Ishikawa (cell line): ENCODE data around the gene SOBP.

Experiments
- EGR1 ChIP-seq: IDR thresholded peaks from 2 replicates; pipeline ENCODE4 v1.6.1; 2012
- EP300 ChIP-seq: IDR thresholded peaks from 2 replicates; pipeline ENCODE4 v1.6.1; 2012; ENCODE audit warnings: borderline replicate concordance
- FOXM1 ChIP-seq: IDR thresholded peaks from 2 replicates; pipeline ENCODE4 v1.6.1; 2012; ENCODE audit warnings: low read depth, borderline replicate concordance
- NFIC ChIP-seq: IDR thresholded peaks from 2 replicates; pipeline ENCODE4 v1.6.1; 2012
- TAF1 ChIP-seq: IDR thresholded peaks from 2 replicates; pipeline ENCODE4 v1.6.1; 2012; ENCODE audit warnings: low read depth, mild to moderate bottlenecking
- YY1 ChIP-seq: IDR thresholded peaks from 2 replicates; pipeline ENCODE4 v1.6.1; 2012; ENCODE audit warnings: low read depth
- TF ChIP-seq, protein P1 (sequence below): IDR thresholded peaks from 2 replicates; pipeline ENCODE4 v1.6.1; 2012; ENCODE audit warnings: low read depth, mild to moderate bottlenecking

DNA sequence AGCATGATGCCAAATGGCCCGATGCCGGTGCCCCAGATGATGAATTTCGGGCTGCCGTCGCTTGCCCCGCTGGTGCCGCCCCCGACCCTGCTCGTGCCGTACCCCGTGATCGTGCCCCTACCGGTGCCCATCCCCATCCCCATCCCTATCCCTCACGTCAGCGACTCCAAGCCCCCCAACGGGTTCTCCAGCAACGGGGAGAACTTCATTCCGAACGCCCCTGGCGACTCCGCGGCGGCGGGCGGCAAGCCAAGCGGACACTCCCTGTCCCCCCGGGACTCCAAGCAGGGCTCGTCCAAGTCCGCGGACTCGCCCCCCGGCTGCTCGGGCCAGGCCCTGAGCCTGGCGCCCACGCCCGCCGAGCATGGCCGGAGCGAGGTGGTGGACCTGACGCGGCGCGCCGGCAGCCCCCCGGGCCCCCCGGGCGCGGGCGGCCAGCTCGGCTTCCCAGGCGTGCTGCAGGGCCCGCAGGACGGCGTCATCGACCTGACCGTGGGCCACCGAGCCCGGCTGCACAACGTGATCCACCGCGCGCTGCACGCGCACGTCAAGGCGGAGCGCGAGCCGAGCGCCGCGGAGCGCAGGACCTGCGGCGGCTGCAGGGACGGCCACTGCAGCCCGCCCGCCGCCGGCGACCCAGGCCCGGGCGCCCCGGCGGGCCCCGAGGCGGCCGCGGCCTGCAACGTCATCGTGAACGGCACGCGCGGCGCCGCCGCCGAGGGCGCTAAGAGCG lies 144.6 kb downstream of the SOBP start:
- no peak for TF ChIP-seq EP300
- no peak for TF ChIP-seq EGR1
- TF ChIP-seq TAF1, result no peak
- no peak for TF ChIP-seq YY1
- TF ChIP-seq, protein P1, sequence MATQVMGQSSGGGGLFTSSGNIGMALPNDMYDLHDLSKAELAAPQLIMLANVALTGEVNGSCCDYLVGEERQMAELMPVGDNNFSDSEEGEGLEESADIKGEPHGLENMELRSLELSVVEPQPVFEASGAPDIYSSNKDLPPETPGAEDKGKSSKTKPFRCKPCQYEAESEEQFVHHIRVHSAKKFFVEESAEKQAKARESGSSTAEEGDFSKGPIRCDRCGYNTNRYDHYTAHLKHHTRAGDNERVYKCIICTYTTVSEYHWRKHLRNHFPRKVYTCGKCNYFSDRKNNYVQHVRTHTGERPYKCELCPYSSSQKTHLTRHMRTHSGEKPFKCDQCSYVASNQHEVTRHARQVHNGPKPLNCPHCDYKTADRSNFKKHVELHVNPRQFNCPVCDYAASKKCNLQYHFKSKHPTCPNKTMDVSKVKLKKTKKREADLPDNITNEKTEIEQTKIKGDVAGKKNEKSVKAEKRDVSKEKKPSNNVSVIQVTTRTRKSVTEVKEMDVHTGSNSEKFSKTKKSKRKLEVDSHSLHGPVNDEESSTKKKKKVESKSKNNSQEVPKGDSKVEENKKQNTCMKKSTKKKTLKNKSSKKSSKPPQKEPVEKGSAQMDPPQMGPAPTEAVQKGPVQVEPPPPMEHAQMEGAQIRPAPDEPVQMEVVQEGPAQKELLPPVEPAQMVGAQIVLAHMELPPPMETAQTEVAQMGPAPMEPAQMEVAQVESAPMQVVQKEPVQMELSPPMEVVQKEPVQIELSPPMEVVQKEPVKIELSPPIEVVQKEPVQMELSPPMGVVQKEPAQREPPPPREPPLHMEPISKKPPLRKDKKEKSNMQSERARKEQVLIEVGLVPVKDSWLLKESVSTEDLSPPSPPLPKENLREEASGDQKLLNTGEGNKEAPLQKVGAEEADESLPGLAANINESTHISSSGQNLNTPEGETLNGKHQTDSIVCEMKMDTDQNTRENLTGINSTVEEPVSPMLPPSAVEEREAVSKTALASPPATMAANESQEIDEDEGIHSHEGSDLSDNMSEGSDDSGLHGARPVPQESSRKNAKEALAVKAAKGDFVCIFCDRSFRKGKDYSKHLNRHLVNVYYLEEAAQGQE, result no peak
- no peak for TF ChIP-seq FOXM1
- TF ChIP-seq NFIC, result no peak
